ENCODE results near the gene LRRC10.
A peak's percentile ranks its signal among the peaks of the same experiment; 100 is the strongest.

LRRC10 gene, protein sequence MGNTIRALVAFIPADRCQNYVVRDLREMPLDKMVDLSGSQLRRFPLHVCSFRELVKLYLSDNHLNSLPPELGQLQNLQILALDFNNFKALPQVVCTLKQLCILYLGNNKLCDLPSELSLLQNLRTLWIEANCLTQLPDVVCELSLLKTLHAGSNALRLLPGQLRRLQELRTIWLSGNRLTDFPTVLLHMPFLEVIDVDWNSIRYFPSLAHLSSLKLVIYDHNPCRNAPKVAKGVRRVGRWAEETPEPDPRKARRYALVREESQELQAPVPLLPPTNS

GRCh38 chr12:69610729-69611128 lies at the start of gene LRRC10:
Gene LRRC10, minus strand, starts transcription at chr12:69610907. Its CDS starts 69 bp downstream, at chr12:69610838.
- no peak for DNase-seq

- DNase-seq: no peak
Measured at GRCh38 chr12:69660164-69660863, 49.6 kb upstream of the LRRC10 start.

- no peak for DNase-seq
Measured at GRCh38 chr12:69658203-69658602, 47.5 kb upstream of the LRRC10 start.

DNA sequence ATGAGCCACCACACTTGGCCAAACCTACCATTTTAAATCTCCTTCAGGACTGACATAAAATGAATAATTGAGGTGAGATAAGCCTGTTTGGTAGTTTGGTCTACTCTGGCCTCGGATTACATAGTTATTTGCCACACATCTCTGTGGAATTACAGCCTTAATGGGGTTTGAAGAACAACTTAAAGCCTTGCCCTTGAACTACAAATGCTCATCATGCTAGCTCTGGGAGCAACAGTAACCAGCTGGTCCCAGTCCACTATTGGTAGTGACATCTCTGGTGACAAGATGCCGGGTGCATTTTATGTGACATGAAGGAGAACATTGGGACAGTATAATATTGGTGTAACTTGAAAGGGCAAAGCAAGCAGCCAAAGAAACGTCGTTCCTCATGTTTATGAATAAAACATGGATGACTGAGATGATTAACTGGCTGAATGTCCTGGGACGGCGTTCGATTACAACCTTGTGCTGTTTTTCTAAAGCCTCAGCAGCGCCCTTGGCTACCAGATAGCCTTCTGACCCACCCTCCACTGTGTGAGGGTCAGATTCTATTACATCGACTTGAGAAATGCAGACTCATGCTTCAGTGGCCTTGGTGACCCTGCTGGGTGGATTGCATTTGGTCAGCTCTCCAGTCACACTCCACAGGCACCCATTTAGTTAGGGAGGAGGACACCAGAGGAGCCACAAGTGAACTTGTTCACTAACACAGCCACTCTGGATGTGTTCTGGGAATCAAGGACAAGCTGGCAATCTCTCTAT lies 46.9 kb upstream of the LRRC10 start:
- no peak for DNase-seq

GRCh38 chr12:69655616-69656340 lies 45.1 kb upstream of the LRRC10 start:
- DNase-seq: no peak

DNA sequence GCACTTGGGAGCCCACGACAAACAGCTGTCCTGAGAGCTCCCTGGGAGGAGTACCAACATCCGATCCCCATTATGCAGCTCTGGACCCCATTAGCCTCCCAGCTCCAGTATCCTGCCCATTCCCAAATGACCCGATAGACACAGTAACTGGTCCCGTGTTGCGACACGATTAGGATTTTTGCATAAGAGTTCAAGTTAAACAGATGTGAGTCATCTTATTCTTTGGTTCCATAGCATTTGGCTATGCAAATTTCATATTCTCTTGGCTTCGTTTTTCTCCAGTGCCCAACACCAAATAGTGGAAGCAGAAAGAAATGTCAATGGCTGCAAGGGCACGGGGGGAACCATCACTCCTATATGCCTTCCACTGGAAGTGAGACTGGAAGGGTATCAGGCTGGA lies 43.0 kb upstream of the LRRC10 start:
- DNase-seq: peak in 1 of 2 donors; percentile 6

DNA sequence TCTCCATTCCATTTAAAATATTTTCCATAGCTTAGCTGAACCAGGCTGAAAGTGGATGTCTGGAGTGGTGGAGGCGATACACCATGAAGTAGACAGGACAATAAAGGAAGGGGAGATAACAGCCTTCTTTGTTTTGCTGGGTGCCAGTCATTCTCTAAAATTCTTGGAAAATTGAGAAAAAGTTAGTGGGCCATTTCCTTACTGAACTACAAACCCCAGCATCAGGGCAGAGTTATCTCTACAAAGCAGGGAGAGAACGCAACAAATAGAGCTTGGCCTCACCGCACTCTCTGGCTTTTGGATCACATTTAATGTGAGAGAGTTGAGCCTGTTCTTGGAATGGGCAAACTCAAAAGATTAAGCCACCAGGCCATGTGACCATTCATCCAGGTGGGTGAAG lies 41.2 kb upstream of the LRRC10 start:
- DNase-seq: no peak

- no peak for DNase-seq
Measured at GRCh38 chr12:69649529-69649928, 38.8 kb upstream of the LRRC10 start.

DNA sequence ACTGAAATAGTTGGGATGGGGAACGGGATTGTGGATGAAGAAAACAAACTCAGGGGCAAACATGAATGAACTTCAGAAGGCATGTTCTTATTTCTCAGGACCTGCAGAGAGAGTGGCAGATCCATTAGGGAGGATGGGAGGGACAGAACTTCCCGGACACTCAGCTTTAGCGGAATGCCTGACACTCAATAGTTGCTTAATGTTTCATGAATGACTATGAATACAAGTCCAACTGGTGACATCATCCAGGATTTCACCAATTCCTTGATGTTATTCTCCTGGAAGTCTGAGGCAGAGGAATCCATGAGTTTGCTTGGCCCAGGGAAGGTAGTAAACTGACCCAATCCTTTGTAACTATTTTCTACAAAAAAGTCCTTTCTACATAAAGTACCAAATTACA lies 37.8 kb upstream of the LRRC10 start:
- no peak for DNase-seq

- DNase-seq: no peak
Measured at GRCh38 chr12:69647178-69647577, 36.5 kb upstream of the LRRC10 start.

GRCh38 chr12:69645031-69645430 lies 34.3 kb upstream of the LRRC10 start:
- no peak for DNase-seq

GRCh38 chr12:69644511-69644910 lies 33.8 kb upstream of the LRRC10 start:
- no peak for DNase-seq

DNA sequence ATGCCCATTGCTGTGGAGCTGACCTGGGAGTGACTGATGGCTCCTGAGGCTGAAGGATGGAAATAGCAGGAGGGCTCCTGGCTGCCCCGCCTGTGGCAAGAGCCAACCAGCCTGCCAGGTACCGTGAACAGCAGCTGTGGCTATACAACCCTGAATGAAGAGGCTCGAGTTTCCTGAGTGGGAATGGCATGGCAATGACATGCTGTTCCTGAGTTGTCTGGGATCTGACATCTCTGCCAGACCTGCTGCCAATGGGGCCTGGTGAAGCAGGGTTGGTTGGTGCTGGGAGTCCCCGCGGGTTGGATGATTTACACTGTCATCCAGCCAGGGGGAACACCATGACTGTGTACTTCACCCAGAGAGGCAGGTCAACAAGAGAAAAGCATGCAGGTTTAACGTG lies 31.8 kb upstream of the LRRC10 start:
- DNase-seq: no peak

- DNase-seq: no peak
Measured at GRCh38 chr12:69641546-69641945, 30.8 kb upstream of the LRRC10 start.

DNA sequence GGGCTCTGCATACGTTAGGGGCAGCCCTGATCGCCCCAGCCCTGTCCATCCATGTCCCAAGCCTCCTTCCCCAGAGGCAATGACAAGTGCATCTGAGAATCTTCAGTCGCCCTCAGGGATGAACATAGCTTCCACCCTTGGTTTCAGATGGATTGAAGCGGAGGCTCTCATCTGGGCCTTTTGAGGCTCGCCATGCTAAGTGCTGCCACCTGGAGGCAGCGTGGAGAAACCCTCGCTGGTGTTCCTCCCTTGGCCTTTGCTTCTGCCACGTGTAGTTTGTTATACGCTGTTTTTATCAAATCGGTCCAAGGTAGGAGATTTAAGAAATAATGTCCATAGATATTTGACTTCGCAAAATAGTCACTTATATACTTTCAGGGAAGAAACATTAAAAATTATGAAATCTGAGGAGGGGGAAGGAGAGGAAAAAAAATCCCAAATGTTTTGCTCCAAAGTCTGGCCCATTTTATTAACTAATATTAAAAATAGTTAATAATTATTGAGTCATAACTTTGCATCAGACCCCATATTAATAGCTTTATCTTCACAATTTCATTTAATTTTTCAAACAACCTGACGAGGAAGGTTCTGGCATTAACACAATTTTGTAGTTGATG lies 28.8 kb upstream of the LRRC10 start:
- peak; percentile 31 to 75 for DNase-seq

DNA sequence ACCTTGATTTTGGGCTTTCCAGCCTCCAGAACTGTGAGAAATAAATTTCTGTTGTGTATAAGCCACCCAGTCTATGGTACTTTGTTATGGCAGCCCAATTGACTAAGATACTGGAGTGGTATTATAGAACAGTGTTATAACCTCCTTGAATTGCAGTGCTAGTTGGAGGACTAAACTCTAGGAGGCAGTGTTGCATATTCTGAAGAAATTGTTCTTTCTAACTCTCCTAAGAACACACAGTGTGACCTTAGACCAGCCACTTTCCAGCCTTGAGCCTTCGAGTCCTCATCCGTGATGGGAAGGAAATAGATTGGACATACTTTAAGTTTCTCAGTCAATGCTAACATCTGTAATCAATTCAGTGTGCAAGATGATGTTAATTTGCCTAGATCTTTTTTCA lies 22.4 kb upstream of the LRRC10 start:
- DNase-seq: no peak

GRCh38 chr12:69630191-69630590 lies 19.5 kb upstream of the LRRC10 start:
- DNase-seq: no peak

DNA sequence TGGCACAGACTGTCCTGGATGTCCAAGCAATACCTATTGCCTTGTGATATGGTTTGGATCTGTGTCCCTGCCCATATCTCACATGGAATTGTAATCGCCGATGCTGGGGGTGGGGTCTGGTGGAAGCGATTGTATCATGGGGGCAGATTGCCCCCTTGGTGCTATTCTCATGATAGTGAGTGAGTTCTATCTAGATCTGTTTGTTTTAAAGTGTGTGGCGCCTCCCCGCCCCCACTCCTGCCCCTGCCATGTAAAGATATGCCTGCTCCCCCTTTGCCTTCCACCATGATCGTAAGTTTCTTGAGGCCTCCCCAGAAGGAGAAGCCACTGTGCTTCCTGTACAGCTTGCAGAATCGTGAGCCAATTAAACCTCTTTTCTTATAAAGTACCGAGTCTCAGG lies 16.8 kb upstream of the LRRC10 start:
- no peak for DNase-seq

DNA sequence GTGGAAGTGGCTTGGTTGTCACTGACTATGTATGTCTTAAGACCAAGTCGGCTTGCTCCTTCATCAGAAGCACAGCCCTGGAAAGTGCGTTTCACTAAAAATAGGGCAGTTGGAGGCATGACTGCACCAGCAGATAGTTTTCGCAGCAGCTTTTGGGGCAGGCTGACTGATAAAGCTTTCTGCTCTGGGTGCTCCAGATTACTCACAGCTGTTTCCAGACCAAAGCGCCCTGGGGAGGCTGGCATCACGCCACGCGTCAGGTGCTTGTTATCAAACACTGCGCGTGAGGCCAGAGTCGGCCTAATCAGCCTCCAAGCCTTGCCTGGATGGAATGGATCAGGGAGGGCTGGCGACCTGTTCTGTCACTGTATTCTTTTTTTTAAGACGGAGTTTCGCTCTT lies 13.3 kb upstream of the LRRC10 start:
- no peak for DNase-seq

DNA sequence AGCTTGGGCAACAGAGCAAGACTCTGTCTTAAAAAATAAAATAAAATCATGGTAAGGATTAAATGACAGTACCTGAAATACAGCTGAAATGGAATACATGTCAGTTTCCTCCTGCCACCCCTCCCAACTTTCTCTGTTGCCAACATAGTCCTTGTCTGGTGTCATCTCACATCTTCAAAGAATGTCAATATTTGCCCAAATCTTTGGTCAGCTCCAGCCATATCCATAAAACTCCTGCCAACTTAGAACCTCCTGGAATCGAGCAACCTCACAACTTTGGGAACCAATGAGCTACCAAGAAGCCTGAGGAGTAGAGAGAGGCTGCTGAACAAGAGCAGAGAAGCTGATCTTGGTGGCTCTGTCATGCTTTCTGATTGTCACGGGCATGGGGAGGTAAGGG lies 10.8 kb upstream of the LRRC10 start:
- no peak for DNase-seq

DNA sequence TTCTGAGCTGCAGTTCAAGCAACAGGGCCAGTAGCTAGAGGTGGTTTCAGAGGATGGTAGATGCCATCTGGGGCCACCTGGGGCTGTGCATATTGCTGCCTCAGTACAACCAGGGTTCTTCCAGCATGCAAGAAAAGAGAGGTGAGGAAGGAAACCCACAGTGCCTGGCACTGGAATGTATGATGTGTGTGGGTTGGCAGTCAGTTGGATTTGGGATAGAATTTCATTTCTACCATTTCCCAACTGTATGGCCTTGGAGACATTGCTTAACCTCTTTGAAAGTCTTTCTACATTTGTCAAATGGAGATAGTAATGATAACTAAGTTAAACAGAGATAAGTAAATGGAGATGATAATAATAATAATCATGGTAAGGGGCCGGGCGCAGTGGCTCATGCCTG lies 10.2 kb upstream of the LRRC10 start:
- no peak for DNase-seq

GRCh38 chr12:69620077-69620476 lies 9.4 kb upstream of the LRRC10 start:
- no peak for DNase-seq

DNA sequence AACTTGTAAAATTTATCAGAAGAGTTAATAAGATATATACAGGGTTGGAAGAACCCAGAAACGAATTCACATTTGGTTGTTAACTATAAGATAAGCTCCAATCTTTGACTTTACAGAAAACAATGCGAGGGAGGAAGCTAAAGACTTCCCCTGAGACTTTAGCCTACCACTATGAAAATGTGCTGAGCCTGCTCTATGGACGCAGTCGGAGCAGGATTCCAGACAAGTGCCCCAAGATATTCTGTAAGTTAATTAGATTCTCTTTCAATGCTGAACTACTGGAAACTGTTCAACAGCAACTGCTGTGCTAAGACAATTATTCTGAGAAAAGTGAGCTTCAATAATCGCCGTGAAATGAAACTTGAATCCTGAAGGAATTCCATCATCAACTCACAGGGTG lies 8.3 kb upstream of the LRRC10 start:
- no peak for DNase-seq
